HepG2 (cell line): ENCODE results near the gene PBX4. TPM values are rescaled to one million over a fixed set of nuclear protein-coding genes. Genes with fewer than 3 reads are reported as not detected.

Experiments used
- ATAC-seq: fragments of 200-7000 bp; cut with Tn5 transposase; 3 replicates; pipeline ENCODE4 v1.9.1; 2020; ENCODE audit warnings: mild to moderate bottlenecking, moderate library complexity
- BruUV-seq: library from RNA; stranded (reverse); fragments of 400-500 nt; replicated peaks from 2 replicates; lab custom pipeline; 2021; lab: Mats Ljungman, UMichigan
- CTCF ChIA-PET: fragments of 300-600 bp; formaldehyde crosslinking; extraction: SDS; loops from one replicate; lab custom pipeline; 2021; ENCODE audit warnings: low total read pairs, inconsistent platforms, low intra/inter-chr PET ratio; lab: Yijun Ruan, JAX
- POLR2A ChIA-PET: fragments of 350-600 bp; sonication (Branson Sonifier 250); formaldehyde crosslinking; loops from one replicate; lab custom pipeline; 2020; ENCODE audit warnings: antibody characterized with exemption, inconsistent platforms; lab: Yijun Ruan, JAX
- DNase-seq: peaks from one replicate; pipeline ENCODE4 v3.0.0-alpha.2; 2015; ENCODE audit warnings: low spot score
- FAIRE-seq: peaks from 3 replicates; lab custom pipeline; 2011; peaks lifted over from hg19 to GRCh38; lab: Jason Lieb, UNC
- H2AFZ ChIP-seq: one replicate; pipeline ENCODE4 v1.6.1; 2011; ENCODE audit warnings: low read length, inconsistent platforms
- H3K27ac ChIP-seq: fragments of 300-600 bp; 3 replicates; pipeline ENCODE4 v1.8.0; 2011; ENCODE audit warnings: mixed run types, mild to moderate bottlenecking, mixed read lengths, low read length, inconsistent platforms; ENCODE audit not compliant: insufficient read depth; ENCODE audit errors: extremely low read length
- H3K27me3 ChIP-seq, 2 experiments: fragments of 200-600 bp in 1 of 2; 2 replicates in 1 of 2; 3 replicates in 1 of 2; pipeline versions ENCODE4 v1.6.0 to v1.8.0; 2011; ENCODE audit warnings: low read length in 2 of 2, mild to moderate bottlenecking in 2 of 2, moderate library complexity in 2 of 2, inconsistent platforms in 1 of 2; ENCODE audit not compliant: insufficient read depth in 2 of 2, control insufficient read depth in 1 of 2
- H3K36me3 ChIP-seq, 2 experiments: fragments of 200-600 bp in 1 of 2; replicated peaks in 1 of 2; 2 replicates in 1 of 2; 3 replicates in 1 of 2; pipeline versions ENCODE4 v1.5.1 to v1.8.0; 2011; ENCODE audit warnings: low read length in 2 of 2, inconsistent platforms in 1 of 2; ENCODE audit not compliant: insufficient read depth in 2 of 2, control insufficient read depth in 1 of 2
- H3K4me1 ChIP-seq: 2 replicates; pipeline ENCODE4 v1.5.1; 2012; ENCODE audit warnings: low read length, inconsistent platforms; ENCODE audit not compliant: insufficient read depth
- H3K4me2 ChIP-seq: 2 replicates; pipeline ENCODE4 v1.6.0; 2011; ENCODE audit warnings: low read depth, low read length, inconsistent platforms
- H3K4me3 ChIP-seq, 3 experiments: fragments of 200-600 bp in 1 of 3; sonication (generic), shearing (Covaris generic) in 1 of 3; replicated peaks in 1 of 3; 2 replicates each; pipeline ENCODE4 v1.5.1; 2011 to 2016; ENCODE audit warnings: low read length in 3 of 3, inconsistent platforms in 2 of 3, low read depth in 2 of 3, mild to moderate bottlenecking in 2 of 3, control low read depth in 1 of 3, mixed read lengths in 1 of 3; ENCODE audit not compliant: insufficient read depth in 1 of 3
- H3K79me2 ChIP-seq: one replicate; pipeline ENCODE4 v1.6.1; 2011; ENCODE audit warnings: low read length, inconsistent platforms; ENCODE audit not compliant: insufficient read depth
- H3K9ac ChIP-seq: 2 replicates; pipeline ENCODE4 v1.6.0; 2011; ENCODE audit warnings: mild to moderate bottlenecking, low read depth, low read length, inconsistent platforms; ENCODE audit not compliant: insufficient read depth
- H3K9me3 ChIP-seq: 2 replicates; pipeline ENCODE4 v1.5.1; 2012; ENCODE audit warnings: mild to moderate bottlenecking, low read length
- H4K20me1 ChIP-seq: 2 replicates; pipeline ENCODE4 v1.6.0; 2011; ENCODE audit warnings: inconsistent platforms, mild to moderate bottlenecking, low read length, moderate library complexity; ENCODE audit not compliant: insufficient read depth
- ELF1 ChIP-seq: sonication (generic); formaldehyde crosslinking; IDR thresholded peaks from 2 replicates; pipeline ENCODE4 v1.4.0; 2020; ENCODE audit warnings: missing genetic modification reagents
- HDAC6 ChIP-seq: fragments of 200-600 bp; sonication (generic); IDR thresholded peaks from 2 replicates; pipeline ENCODE4 v1.7.0; 2017; ENCODE audit warnings: mild to moderate bottlenecking, antibody characterized with exemption, low read length, low read depth
- NBN ChIP-seq: fragments of 450-650 bp; conservative IDR thresholded peaks from 2 replicates; pipeline ENCODE4 v1.6.1; 2017
- SRY ChIP-seq: sonication (generic); formaldehyde crosslinking; IDR thresholded peaks from 2 replicates; pipeline ENCODE4 v1.8.0; 2022; ENCODE audit warnings: mild to moderate bottlenecking, missing genetic modification reagents
- TCF7 ChIP-seq: sonication (generic); IDR thresholded peaks from 2 replicates; pipeline ENCODE4 v1.6.1; 2016; ENCODE audit warnings: antibody characterized with exemption, low read depth
- XBP1 ChIP-seq: sonication (generic); formaldehyde crosslinking; IDR thresholded peaks from 2 replicates; pipeline ENCODE4 v1.5.0; 2020; ENCODE audit warnings: missing genetic modification reagents
- ZNF207 ChIP-seq: fragments of 450-650 bp; IDR thresholded peaks from 2 replicates; pipeline ENCODE4 v1.6.1; 2016; ENCODE audit warnings: antibody characterized with exemption, borderline replicate concordance
- ZNF766 ChIP-seq: sonication (generic); formaldehyde crosslinking; IDR thresholded peaks from 2 replicates; pipeline ENCODE4 v1.5.0; 2020; ENCODE audit warnings: missing genetic modification reagents, borderline replicate concordance
- ZNF879 ChIP-seq: sonication (generic); formaldehyde crosslinking; IDR thresholded peaks from 2 replicates; pipeline ENCODE4 v1.8.1; 2023; ENCODE audit warnings: missing genetic modification reagents
- WGBS: methylation state at CpG from one replicate; pipeline ENCODE4 v1.1.6; 2017; ENCODE audit warnings: low lambda C conversion rate; 5-methylcytosine and 5-hydroxymethylcytosine counted together
- in situ Hi-C: cut with HindIII; loops from 2 replicates; pipeline ENCODE4 v1.10.0; 2017; ENCODE audit warnings: low pct_unique_long_range_greater_than_20kb; ENCODE audit not compliant: extremely low pct_ligation_motif_present
- intact Hi-C: fragments of 100-400 bp; cut with micrococcal nuclease; formaldehyde crosslinking; loops from one replicate; pipeline ENCODE4 v1.10.0; 2022; ENCODE audit not compliant: unreplicated experiment
- polyA plus RNA-seq, 8 experiments: library from polyadenylated mRNA; depleted of rRNA in 3 of 8; stranded (reverse) in 7 of 8; unstranded in 1 of 8; fragments of >200 nt; fragmentation: Illumina TruSeq in 4 of 8; extraction: Trizol in 4 of 8; gene quantifications; 2 replicates each; pipeline versions ENCODE4 v1.2.1 to v1.2.3, GENCODE V29; 2011 to 2016; ENCODE audit warnings: low read depth in 4 of 8, missing spikeins in 1 of 8, mixed read lengths in 1 of 8; ENCODE audit not compliant: insufficient read depth in 1 of 8
- total RNA-seq, 5 experiments: library from RNA; depleted of rRNA; stranded (reverse); fragments of >200 nt; fragmentation: Illumina TruSeq; extraction: Trizol; gene quantifications; 2 replicates each; pipeline ENCODE4 v1.2.3, GENCODE V29; 2016; ENCODE audit warnings: low read depth in 1 of 5

PBX4 gene
- total and polyA plus RNA-seq, 2 of the 13 experiments (the other 11 are each of a cell fraction or from before 2014, with no cell fraction given) = not detected

DNA sequence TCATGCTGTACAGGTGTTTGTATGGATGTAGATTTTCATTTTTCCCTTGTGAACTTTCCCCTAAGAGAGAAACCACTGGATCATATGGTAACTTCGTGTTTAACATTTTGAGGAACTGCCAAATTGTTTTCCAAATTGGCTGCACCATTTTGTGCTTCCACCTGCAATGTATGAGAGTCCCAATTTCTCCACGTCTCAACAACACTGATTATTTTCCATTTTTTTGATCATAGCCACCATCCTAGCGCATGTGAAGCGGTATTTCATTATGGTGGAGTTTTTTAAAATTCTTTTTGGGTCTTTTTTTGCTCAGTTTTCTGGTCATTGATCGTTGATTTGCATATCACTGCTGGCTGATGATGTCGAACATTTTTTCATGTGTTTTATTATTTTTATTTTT is 97.5 kb downstream of the PBX4 start:
- Histone ChIP-seq H3K27ac (no peak overlapping the region), H3K9me3 (no peaks in the 10 kb centered on the region), H2AFZ (no peak overlapping the region), H3K4me1 (peaks cover 12% of the 10 kb centered on the region), H3K79me2 (peaks cover 34% of the 10 kb centered on the region), H3K36me3 (peaks cover 6 to 20% of the 10 kb centered on the region in 2 experiments), H3K27me3 (no peaks in the 10 kb centered on the region; a peak in 1 of 5 replicates), H4K20me1 (peaks cover 22% of the 10 kb centered on the region), H3K4me3 (no peak overlapping the region), H3K9ac (no peak overlapping the region), H3K4me2 (no peak overlapping the region)
- ChIA-PET POLR2A (no interaction called here), CTCF (no interaction called here)
- FAIRE-seq (no peak), DNase-seq (no peak), ATAC-seq (no peak)
- TF ChIP-seq ZNF207 (no peak), XBP1 (no peak), SRY (CRISPR knock-in tag) (no peak), TCF7 (no peak), ZNF879 (CRISPR knock-in tag) (no peak)
- WGBS = 89% methylated on average over 6 of the region's 6 CpGs
- in situ Hi-C loops = no loop called here
- BruUV-seq = no TSS peak
- intact Hi-C loops = no loop called here

DNA sequence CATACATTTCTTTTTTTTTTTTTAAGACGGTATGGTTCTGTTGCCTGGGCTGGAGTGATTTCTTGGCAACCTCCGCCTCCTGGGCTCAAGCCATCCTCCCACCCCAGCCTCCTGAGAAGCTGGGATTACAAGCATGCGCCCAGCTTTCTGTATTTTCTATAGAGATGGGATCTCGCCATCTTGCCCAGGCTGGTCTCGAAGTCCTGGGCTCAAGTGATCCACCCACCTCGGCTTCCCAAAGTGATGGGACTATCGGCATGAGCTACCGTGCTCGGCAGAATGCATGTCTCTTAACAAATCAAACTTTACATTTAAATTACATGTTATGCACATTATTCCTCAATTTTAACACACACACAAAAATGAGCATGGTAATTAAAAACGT is 101.3 kb downstream of the PBX4 start:
- in situ Hi-C loops = no loop called here
- TF ChIP-seq NBN (no peak), ZNF766 (CRISPR knock-in tag) (no peak), HDAC6 (no peak), ELF1 (CRISPR knock-in tag) (no peak)
- TF ChIP-seq, all 625 proteins: peak for 0
- no peaks in the 10 kb centered on the region; a peak in 1 of 5 replicates for H3K27me3 ChIP-seq
- H3K9ac ChIP-seq = peak overlapping the region; percentile 81
- no peak overlapping the region for H3K27ac ChIP-seq
- ChIA-PET CTCF (no interaction called here), POLR2A (no interaction called here)
- peaks cover 17% of the 10 kb centered on the region for H3K4me1 ChIP-seq
- ATAC-seq (no peak), DNase-seq (no peak), FAIRE-seq (no peak)
- 96% methylated on average over 10 of the region's 10 CpGs for WGBS
- H3K4me3 ChIP-seq = peak overlapping the region; percentile 78 to 100 (median 93)
- no peaks in the 10 kb centered on the region for H3K9me3 ChIP-seq
- BruUV-seq = no TSS peak
- peak overlapping the region; percentile 92 for H3K4me2 ChIP-seq
- 0 out of 2 replicates have a peak, but pooled peaks cover 11% of the 10 kb centered on the region for H4K20me1 ChIP-seq
- H3K79me2 ChIP-seq = peaks cover 27% of the 10 kb centered on the region
- no peak overlapping the region for H2AFZ ChIP-seq
- intact Hi-C loops = no loop called here
- H3K36me3 ChIP-seq = peaks cover 4 to 14% of the 10 kb centered on the region in 2 experiments; a peak in 4 of 5 replicates
